SKM-1 (cell line): ENCODE measurements around the gene PCDHB11.
"Not testable (repeated sequence)": the region's sequence is repeated elsewhere in the genome, so short reads cannot be mapped to it uniquely, and the experiment has no call there.

ENCODE experiments used
- DNase-seq: peaks from one replicate; lab custom pipeline; 2025; ENCODE audit not compliant: unreplicated experiment; lab: John Stamatoyannopoulos, UW

PCDHB11 gene

DNA sequence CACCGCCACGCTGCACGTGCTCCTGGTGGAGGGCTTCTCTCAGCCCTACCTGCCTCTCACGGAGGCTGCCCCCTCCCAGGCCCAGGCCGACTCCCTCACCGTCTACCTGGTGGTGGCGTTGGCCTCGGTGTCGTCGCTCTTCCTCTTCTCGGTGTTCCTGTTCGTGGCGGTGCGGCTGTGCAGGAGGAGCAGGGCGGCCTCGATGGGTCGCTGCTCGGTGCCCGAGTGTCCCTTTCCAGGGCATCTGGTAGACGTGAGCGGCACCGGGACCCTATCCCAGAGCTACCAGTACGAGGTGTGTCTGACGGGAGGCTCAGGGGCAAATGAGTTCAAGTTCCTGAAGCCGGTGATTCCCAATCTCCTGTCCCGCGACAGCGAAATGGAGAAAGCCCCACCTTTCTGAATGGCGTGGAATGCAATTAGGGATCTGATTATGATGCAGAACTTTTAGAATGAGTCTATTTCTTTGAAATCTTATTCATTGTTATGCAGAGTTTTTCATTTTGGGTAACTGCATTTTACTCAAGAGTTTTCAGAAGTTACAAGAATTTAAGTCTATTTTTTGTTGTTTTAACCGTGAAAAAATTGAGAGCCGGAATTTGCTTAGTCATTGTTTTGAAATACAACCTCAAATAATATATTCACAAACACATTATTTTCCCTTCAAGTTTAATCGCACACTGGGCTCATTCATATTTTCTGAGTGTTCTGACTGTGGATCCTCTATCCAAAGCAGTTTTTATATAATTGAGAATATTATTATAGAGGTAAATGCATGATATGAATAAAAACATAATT lies 37.3 kb downstream of the PCDHB11 start:
- no peak for DNase-seq

DNA sequence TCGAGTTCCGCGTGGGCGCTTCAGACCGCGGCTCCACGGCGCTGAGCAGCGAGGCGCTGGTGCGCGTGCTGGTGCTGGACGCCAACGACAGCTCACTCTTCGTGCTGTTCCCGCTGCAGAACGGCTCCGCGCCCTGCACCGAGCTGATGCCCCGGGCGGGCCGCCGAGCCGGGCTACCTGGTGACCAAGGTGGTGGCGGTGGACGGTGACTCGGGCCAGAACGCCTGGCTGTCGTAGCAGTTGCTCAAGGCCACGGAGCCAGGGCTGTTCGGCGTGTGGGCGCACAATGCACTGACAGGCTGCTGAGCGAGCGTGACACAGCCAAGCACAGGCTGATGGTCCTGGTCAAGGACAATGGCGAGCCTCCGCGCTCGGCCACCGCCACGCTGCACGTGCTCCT lies 42.1 kb downstream of the PCDHB11 start:
- no peak for DNase-seq

DNA sequence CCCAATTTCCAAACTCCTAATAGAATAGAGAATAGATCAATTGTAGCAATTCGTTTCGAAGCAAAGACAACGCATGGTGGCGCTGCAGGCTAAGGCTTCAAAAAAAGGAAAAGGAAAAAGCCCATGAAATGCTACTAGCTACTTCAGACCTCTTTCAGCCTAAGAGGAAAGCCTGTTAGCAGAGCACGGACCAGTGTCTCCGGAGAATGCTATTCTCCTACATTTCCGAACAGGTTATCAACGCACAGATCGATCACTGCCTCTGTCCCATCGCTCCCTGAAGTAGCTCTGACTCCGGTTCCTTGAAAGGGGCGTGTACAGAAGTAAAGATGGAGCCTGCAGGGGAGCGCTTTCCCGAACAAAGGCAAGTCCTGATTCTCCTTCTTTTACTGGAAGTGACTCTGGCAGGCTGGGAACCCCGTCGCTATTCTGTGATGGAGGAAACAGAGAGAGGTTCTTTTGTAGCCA lies 45.9 kb downstream of the PCDHB11 start, which contains the start of gene PCDHB15:
TSS of gene PCDHB15 (plus strand) at position 146 of the 468 bp plus-strand sequence. CDS start at position 330, 184 bp downstream.
- no peak for DNase-seq

- DNase-seq = not testable (repeated sequence)
Measured at GRCh38 chr5:141246971-141247370, 47.5 kb downstream of the PCDHB11 start.

GRCh38 chr5:141247434-141247833 lies 48.0 kb downstream of the PCDHB11 start:
- DNase-seq = not testable (repeated sequence)

DNA sequence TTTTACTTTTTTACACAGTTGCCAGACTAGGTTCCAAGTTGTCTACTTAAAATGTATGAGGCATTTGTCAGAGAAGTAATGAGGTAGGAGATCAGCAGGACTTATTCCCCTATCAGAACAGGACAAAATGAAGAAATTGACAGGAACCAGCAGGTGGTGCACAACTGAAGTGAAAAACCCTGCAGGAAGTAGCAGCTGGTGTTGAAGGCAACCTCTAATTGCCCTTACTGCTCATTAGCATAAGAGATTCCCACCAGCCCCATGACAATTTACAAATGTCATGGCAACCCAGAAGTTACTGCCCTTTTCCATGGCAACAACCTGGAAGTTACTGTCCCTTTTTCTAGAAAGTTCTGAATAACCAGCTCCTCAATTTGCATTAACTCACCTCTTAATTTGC lies 51.1 kb downstream of the PCDHB11 start:
- DNase-seq = no peak
